Stimulated activated naive CD4-positive, alpha-beta T cell treated with Interleukin-2 at 50 U/mL for 16 hours (primary cell): Measurements from ENCODE around the gene SHCBP1.
"Not testable (repeated sequence)": the region's sequence is repeated elsewhere in the genome, so short reads cannot be mapped to it uniquely, and the experiment has no call there.

Experiments used
- DNase-seq: peaks from one replicate; lab custom pipeline; 2025; lab: John Stamatoyannopoulos, UW

Gene SHCBP1, protein sequence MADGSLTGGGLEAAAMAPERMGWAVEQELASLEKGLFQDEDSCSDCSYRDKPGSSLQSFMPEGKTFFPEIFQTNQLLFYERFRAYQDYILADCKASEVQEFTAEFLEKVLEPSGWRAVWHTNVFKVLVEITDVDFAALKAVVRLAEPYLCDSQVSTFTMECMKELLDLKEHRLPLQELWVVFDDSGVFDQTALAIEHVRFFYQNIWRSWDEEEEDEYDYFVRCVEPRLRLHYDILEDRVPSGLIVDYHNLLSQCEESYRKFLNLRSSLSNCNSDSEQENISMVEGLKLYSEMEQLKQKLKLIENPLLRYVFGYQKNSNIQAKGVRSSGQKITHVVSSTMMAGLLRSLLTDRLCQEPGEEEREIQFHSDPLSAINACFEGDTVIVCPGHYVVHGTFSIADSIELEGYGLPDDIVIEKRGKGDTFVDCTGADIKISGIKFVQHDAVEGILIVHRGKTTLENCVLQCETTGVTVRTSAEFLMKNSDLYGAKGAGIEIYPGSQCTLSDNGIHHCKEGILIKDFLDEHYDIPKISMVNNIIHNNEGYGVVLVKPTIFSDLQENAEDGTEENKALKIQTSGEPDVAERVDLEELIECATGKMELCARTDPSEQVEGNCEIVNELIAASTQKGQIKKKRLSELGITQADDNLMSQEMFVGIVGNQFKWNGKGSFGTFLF

GRCh38 chr16:46621006-46621933, at the start of gene SHCBP1:
Gene SHCBP1, minus strand, starts transcription at chr16:46621379. Its CDS starts 20 bp downstream, at chr16:46621359.
- DNase-seq = peak; percentile 68

DNA sequence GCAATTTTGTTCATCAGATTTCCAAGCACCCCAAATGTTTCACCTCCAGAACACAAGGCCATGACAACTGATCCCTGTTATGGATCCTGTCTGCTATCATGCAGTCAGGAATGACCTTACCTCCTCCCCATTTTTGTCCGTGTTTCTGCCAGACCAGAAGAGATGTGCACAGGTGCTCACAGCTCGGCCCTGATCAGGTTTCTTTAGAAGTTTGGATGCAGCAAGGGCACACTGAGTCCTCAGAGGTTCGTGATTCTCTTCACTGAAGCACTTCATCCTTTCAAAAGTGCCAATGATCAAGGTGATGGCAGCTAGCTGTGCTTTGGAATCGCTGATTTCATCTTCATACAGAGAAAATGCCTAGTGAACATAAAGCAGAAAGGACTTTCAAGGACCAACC, 40.9 kb upstream of the SHCBP1 start:
- no peak for DNase-seq

DNA sequence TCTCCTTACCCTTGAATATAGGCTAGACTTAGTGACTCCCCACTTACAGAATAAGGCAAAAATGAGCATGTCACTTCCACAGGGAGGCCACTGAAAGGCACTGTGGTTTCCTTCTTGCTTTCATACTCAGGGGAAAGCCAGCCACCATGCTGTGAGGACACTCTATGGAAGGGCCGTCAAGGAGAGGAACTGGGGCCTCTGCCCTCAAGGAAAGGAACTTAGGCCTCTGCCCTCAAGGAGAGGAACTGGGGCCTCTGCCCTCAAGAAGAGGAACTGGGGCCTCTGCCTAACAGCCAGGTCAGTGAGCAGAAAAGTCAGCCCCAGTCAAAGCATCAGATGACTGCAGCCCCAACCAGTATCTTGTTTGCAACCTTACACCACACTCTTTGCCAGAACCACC, 37.7 kb upstream of the SHCBP1 start:
- no peak for DNase-seq

GRCh38 chr16:46651305-46651704, 30.1 kb upstream of the SHCBP1 start:
- DNase-seq = no peak

DNA sequence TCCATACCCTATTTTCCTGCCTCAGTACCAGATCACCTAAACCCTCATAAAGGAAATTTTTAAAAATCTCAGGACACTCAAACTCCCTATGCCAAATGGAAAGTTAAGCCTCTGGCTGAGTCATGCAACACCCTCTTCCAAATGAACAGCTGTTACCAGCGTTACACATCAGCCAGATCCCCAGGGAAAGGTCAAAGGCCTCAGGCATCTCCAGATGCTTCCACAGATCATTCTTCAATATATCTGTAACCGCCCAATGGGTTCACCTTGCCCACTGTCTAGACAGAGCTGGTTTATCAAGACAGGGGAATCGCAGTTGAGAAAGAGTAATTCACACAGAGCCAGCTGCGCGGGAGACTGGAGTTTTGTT, 29.1 kb upstream of the SHCBP1 start:
- DNase-seq = no peak

DNA sequence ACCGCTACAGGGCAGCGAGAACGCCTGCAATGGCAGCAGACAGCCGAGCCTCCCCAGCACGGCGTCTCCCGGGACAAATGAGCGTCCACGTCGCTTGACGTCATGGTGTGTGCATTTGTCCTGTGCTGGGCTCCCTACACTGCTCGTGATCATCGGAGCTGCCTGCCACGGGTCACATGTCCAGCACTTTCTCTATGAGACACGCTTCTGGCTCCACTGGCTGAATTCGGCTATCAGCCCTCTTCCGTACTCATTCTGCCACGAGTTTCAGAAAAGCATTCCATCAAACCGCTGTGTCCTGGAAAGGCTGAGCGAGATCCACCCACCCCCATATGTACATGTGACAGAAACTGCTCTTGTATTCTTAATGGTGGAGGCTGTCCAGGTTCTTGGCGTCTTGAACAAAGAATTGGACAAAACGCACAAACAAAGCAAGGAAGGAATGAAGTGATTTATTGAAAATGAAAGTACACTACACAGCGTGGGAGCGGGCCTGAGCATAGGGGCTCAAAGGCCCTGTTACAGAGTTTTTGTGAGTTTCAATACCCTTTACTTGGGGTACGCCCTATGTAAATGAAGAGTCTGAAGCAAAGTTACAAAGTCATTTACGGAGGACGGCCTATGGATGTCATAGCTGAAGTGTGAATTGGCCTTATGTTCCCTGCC, 28.5 kb upstream of the SHCBP1 start:
- no peak for DNase-seq

- no peak for DNase-seq
Measured at GRCh38 chr16:46648656-46649055, 27.5 kb upstream of the SHCBP1 start.

- DNase-seq = no peak
Measured at GRCh38 chr16:46638947-46639925, 18.1 kb upstream of the SHCBP1 start.

DNA sequence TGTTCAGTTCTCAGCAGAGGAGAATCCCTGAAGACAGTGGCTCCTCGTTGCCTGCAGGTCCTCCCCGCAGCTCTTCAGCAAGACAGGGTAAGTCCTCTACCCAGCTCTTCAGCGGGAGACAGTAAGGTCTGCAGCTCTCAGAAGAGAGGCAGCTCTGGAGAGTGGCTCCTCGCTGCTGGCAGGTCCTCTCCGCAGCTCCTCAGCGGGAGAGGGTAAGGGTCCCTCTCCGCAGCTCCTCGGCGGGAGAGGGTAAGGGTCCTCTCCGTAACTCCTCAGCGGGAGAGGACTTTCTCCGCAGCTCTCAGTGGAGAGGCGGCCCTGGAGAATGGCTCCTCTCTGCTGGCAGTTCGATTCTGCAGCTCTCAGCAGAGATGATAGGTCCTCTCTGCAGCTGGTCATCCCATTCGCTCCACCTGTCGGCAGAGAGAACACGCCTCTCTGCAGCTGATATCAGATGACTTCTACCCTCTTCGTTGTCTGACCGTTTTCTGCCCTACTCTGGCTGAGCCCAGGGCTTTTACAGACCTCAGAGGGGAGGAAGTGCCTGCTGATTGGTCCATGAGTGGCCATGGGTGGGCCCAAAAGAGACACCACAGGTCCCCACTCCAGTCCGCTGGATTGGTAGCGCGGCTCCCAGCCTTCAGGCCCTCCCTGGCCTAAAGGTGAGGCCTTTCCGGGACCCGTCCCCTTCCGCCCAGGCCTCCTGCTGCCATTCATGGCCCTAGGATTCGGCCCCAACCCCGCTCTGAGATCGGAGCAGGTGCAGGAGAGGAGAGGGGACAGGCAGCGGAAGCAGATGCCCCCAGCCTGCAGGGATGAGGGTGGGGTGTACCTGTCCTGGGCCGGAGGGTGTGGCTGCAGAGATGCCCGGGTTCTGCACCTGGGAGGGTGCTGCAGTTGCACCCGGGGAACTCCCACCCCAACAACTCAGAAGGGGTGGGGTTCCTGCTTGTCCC, 11.9 kb upstream of the SHCBP1 start:
- no peak for DNase-seq

DNA sequence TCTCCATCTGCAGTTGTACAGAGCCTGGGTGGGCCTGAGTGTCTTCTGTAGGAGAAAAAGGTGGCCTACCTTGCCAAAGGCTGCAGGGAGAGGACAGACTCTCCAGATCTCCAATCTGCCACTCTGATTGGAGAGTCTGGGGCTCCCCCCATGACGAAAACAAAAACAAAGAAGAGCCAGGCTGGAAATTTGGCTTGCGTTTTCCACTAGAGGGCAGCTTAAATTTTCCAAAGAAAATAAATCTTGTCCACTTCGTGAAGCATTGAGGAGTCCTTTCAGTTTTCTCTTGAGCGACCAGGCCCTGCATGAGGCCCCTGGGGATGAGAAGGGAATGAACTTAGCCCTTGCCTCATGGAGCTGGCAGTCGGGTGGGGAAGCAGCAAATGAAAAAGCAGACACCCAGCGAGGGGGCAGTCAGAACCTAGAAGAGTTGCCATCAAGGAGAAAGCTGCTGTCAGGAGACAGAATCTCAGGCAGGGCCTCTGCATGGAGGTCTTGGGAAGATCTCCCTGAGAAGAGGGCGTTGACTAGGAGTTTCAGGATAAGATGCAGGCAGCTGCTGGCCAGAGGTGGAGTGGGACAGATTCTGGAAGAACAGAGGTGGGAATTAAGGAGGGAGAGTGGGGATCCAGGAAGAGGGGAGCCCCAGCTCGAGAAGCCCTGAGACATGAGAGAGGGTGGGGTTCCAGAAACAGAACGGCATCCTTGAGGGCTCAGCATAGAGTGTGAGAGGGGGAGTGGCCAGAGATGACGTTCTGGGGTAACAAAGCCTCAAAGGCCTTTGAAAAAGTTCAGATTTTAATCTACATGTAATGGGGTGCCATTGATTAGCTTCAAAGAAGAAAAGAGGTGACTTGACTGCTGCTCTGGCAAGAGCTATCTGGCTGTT, 8.4 kb upstream of the SHCBP1 start:
- DNase-seq = no peak

DNA sequence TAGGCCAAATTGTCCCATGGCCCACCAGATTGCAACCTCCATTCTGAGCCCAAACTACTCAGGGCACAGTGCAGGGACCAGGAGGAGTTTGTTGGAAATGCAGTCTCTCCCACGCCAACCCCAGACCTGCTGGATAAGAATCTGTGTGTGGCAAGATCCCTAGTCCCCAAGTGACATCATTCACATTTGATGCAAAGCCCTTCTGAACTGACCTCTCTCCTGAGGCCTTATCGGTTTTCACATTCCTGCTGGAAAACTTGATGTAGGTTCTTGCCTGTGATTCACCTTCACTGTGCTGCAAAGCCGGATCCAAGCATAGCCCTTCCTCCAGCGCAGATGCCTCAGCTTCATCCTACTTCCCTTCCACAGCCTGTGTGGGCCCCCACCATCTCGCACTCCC, 6.6 kb upstream of the SHCBP1 start:
- DNase-seq = no peak

DNA sequence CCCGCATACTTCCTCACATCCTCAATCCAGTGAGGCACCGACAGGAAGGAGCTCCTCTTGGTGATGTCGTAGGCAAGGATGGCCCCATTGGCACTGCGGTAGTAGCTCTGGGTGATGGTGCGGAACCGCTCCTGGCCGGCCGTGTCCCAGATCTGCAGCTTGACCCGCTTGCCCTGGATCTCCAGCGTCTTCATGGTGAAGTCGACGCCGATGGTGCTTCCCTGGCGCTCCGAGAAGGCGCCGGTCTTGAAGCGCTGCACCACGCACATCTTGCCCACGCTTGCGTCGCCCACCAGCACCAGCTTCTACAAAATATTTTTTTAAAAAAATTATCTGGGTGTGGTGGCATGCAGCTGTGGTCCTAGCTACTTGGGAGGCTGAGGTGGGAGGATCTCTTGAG, 5.5 kb upstream of the SHCBP1 start:
- not testable (repeated sequence) for DNase-seq

- DNase-seq = not testable (repeated sequence)
Measured at GRCh38 chr16:46624862-46625261, 3.7 kb upstream of the SHCBP1 start.

DNA sequence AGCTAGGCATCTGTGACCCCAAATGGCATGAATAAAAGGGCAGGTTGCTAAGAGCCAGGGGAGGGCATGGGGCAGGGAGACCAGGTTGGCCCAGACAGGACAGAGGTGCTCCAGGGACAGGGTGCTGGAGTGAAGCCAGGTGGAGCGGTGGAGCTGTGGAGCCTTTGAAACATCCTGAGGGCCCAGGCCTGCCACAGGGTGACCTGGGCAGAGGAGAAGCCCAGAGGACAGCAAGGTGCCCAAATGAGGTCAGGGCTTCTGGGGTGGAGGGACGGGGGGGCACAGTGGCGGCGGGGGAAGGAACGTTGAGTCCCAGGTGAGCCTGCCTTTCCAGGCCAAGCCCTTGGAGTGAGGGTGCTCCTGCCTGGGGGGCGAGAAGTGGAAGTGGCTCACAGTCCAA, 2.5 kb upstream of the SHCBP1 start:
- DNase-seq = not testable (repeated sequence)

GRCh38 chr16:46623246-46623645, 2.1 kb upstream of the SHCBP1 start:
- not testable (repeated sequence) for DNase-seq

DNA sequence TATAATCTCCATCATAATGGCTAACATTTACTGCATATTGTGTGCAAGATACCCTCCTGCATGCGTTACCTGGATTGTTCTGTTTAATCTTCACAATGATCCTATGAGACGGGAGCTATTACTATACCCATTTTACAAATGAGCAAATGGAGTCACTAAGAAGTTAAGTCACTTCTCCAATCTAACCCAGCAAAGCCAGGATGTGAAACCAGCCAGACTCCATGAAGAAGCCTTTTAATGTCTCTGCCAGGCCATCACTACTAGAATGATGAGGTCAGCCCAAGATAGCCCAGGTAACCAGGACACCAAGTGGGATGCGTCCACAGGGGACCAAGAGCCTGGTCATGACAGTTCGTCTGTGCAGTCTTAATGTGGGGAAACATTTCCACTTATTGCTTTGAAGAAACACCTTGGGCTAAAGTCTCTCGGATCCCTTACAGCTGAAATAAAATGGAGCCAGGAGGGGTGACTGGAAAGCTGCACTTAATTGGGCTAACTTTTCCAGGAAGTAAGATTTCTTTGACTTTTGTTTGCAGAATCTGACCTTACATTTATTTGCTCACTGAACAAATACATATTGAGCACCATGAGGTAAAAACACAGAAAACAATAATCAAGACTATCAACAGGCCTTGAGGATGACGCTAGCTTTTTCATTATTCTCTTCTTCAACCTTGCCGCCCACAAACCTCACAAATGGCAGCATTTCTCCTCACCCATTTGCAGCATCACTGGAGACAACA, 926 bp upstream of the SHCBP1 start:
- no peak for DNase-seq

DNA sequence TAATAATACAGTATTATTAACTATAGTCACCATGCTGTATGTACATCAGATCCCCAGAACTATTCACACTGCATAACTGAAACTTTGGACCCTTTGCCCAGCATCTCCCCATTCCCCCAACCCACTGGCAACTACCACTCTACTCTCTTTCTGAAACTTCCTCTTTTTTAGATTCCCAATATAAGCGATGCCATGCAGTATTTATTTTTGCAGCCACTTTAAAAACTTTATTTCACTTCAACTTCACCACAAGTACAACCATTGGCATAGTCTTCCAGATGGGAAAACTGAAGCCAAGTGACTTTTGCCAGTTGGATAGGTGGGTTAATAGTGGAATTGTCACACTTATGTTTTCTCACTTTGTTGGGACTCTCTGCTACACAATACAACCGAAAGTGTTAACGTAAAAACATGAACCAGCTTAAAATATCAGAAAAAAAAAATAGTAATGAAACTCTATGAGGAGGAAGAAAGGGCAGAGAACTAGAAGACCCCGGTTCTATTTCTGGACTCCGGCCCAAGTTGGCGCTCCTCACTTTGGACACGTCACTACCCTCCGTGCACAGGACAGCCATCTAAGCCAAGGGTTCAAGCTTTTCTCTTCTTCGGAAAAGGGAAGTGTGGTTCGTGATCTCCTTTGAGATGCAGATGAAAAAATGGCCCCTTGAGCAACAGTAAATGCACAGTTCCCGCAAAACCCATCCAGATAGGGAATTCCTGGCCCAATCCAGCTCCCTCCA, 743 bp downstream of the SHCBP1 start:
- DNase-seq = no peak
